Gastroesophageal sphincter (tissue), 3 donors: ENCODE data around the gene CNTNAP2.

Experiments
- EP300 ChIP-seq: sonication (generic); formaldehyde crosslinking; IDR thresholded peaks from one replicate; pipeline ENCODE4 v1.6.1; 2017; ENCODE audit warnings: antibody characterized with exemption, mild to moderate bottlenecking
- POLR2A ChIP-seq, 2 donors: fragments of 450-650 bp; IDR thresholded peaks; one replicate each; pipeline ENCODE4 v1.6.1; 2017; ENCODE audit warnings: antibody characterized with exemption in 2 of 2, mild to moderate bottlenecking in 2 of 2, moderate library complexity in 1 of 2
- POLR2AphosphoS5 ChIP-seq: sonication (generic); formaldehyde crosslinking; IDR thresholded peaks from one replicate; pipeline ENCODE4 v1.6.1; 2017; ENCODE audit warnings: antibody characterized with exemption
- TF ChIP-seq, protein P1 (sequence below), 4 experiments: fragments of 200-600 bp in 2 of 4; fragments of 450-650 bp in 2 of 4; sonication (generic) in 1 of 4; IDR thresholded peaks; one replicate each; pipeline ENCODE4 v1.5.1; 2017 to 2019; ENCODE audit warnings: antibody characterized with exemption in 4 of 4, mild to moderate bottlenecking in 2 of 4, moderate library complexity in 2 of 4

DNA sequence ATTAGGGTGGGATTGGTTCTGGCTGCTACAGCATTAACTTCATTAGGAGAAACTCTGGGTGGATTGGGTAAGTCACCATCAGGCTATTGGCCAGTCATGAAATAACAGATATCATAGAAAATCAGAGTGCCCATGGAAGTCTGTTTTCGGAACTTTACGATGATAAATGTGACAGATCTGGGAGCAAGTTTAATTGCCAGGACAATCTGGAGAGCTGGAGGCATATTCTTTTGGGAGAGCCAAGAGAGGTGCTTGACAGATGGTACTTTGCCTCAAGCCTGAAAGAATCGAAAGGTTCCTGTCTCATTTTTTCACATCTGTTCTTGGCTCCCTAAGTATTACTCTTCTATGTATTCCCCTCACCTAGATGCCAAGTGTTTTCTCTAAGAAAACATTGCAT, 369.9 kb downstream of the CNTNAP2 start:
- TF ChIP-seq, protein P1, sequence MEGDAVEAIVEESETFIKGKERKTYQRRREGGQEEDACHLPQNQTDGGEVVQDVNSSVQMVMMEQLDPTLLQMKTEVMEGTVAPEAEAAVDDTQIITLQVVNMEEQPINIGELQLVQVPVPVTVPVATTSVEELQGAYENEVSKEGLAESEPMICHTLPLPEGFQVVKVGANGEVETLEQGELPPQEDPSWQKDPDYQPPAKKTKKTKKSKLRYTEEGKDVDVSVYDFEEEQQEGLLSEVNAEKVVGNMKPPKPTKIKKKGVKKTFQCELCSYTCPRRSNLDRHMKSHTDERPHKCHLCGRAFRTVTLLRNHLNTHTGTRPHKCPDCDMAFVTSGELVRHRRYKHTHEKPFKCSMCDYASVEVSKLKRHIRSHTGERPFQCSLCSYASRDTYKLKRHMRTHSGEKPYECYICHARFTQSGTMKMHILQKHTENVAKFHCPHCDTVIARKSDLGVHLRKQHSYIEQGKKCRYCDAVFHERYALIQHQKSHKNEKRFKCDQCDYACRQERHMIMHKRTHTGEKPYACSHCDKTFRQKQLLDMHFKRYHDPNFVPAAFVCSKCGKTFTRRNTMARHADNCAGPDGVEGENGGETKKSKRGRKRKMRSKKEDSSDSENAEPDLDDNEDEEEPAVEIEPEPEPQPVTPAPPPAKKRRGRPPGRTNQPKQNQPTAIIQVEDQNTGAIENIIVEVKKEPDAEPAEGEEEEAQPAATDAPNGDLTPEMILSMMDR (IDR thresholded peaks at IDR 0.05), result no peak
- no peak for TF ChIP-seq POLR2A (IDR thresholded peaks at IDR 0.05)
- TF ChIP-seq POLR2AphosphoS5, result no peak
- no peak for TF ChIP-seq EP300
